Thoracic aorta endothelial cell (primary cell): ENCODE data around the gene ZNF101. TPM values are rescaled to one million over a fixed set of nuclear protein-coding genes. Genes with fewer than 3 reads are reported as not detected.

Experiments
- small RNA-seq: library from RNA; depleted of rRNA; stranded (forward); fragments of <200 nt; gene quantifications from one replicate; pipeline ENCODE3, GENCODE V24; 2012
- total RNA-seq: library from RNA; depleted of rRNA; stranded (reverse); fragments of >200 nt; gene quantifications from 2 replicates; pipeline ENCODE4 v1.2.3, GENCODE V29; 2012

Gene ZNF101
- total RNA-seq, result 13.2 and 15.6 TPM in 2 replicates

GRCh38 chr19:19668230-19669012 is at the start of gene ZNF101:
Gene ZNF101 (plus strand): TSS chr19:19668839. CDS start chr19:19668964, 125 bp downstream.

GRCh38 chr19:19627621-19628500 is 40.8 kb upstream of the ZNF101 start, which contains the start of gene LPAR2:
Gene LPAR2 (minus strand): TSS chr19:19628220. CDS start chr19:19627275, 945 bp downstream.

GRCh38 chr19:19643158-19644053 is 25.2 kb upstream of the ZNF101 start, which contains the start of gene GMIP:
Gene GMIP (minus strand): TSS chr19:19643657. CDS start chr19:19643529, 128 bp downstream.

GRCh38 chr19:19663256-19664120 is 5.2 kb upstream of the ZNF101 start, which contains the start of gene ATP13A1:
Gene ATP13A1 (minus strand): TSS chr19:19663676. CDS start chr19:19663666, 10 bp downstream.

GRCh38 chr19:19732579-19733501 is 64.2 kb downstream of the ZNF101 start, which contains the start of gene ZNF14:
Gene ZNF14 (minus strand): TSS chr19:19733112. CDS start chr19:19732958, 154 bp downstream.

Small RNA genes lying within 50 kb of the gene (small RNA-seq; reads per million reads assigned to genes)
- not detected for gene AC011458.2

Other genes starting within 250 kb of the ZNF101 start
- gene TSSK6, start 153.3 kb upstream of the ZNF101 start, total RNA-seq, result 0.57 and 1.1 TPM in 2 replicates
- 102 and 108 TPM in 2 replicates for gene NDUFA13, start 152.6 kb upstream of the ZNF101 start, total RNA-seq
- 0.27 and 0.29 TPM in 2 replicates for gene YJEFN3, start 139.9 kb upstream of the ZNF101 start, total RNA-seq
- gene CILP2, start 130.6 kb upstream of the ZNF101 start, total RNA-seq, result 0.07 TPM in 1 of 2 replicates, not detected in the other
- not detected in 2 replicates for gene PBX4, start 50.2 kb upstream of the ZNF101 start, total RNA-seq
- 0.66 and 1.8 TPM in 2 replicates for gene LPAR2, start 40.6 kb upstream of the ZNF101 start, total RNA-seq
- 10.4 and 10.9 TPM in 2 replicates for gene GMIP, start 25.2 kb upstream of the ZNF101 start, total RNA-seq
- 33.6 and 48.9 TPM in 2 replicates for gene ATP13A1, start 5.2 kb upstream of the ZNF101 start, total RNA-seq
- gene ZNF14, start 64.3 kb downstream of the ZNF101 start, total RNA-seq, result 5.3 and 6.4 TPM in 2 replicates
- 4.6 and 8.8 TPM in 2 replicates for gene ZNF506, start 152.9 kb downstream of the ZNF101 start, total RNA-seq
- gene ZNF253, start 197.0 kb downstream of the ZNF101 start, total RNA-seq, result 3.4 and 9.3 TPM in 2 replicates
- 8.0 and 11.8 TPM in 2 replicates for gene ZNF93, start 232.1 kb downstream of the ZNF101 start, total RNA-seq